BJ (cell line): ENCODE results near the gene SEC11A. TPM values are rescaled to one million over a fixed set of nuclear protein-coding genes. Genes with fewer than 3 reads are reported as not detected.

Source experiments
- CTCF ChIA-PET: fragments of 350-600 bp; formaldehyde crosslinking; extraction: SDS; loops from one replicate; lab custom pipeline; 2021; ENCODE audit warnings: antibody characterized with exemption, inconsistent platforms; lab: Yijun Ruan, JAX
- POLR2A ChIA-PET: fragments of 300-600 bp; sonication (Branson Sonifier 250); formaldehyde crosslinking; extraction: SDS; loops from one replicate; lab custom pipeline; 2021; ENCODE audit warnings: antibody characterized with exemption; lab: Charles Lee
- DNase-seq: peaks from one replicate; pipeline ENCODE4 v3.0.0-alpha.2; 2011; ENCODE audit warnings: low read depth
- H3K27me3 ChIP-seq: 2 replicates; pipeline ENCODE4 v1.6.0; 2011; ENCODE audit warnings: low read length; ENCODE audit not compliant: control insufficient read depth, insufficient read depth
- H3K36me3 ChIP-seq: 2 replicates; pipeline ENCODE4 v1.5.1; 2011; ENCODE audit warnings: low read length; ENCODE audit not compliant: control insufficient read depth, insufficient read depth
- H3K4me3 ChIP-seq: 2 replicates; pipeline ENCODE4 v1.5.1; 2011; ENCODE audit warnings: low read depth, mild to moderate bottlenecking, control low read depth, low read length
- CTCF ChIP-seq: IDR thresholded peaks from 2 replicates; pipeline ENCODE4 v1.5.1; 2011; ENCODE audit warnings: low read depth, mild to moderate bottlenecking, control low read depth, inconsistent platforms, low read length, moderate library complexity; ENCODE audit not compliant: insufficient read depth
- polyA plus RNA-seq: library from polyadenylated mRNA; depleted of rRNA; stranded (reverse); fragments of >200 nt; gene quantifications from 2 replicates; pipeline ENCODE4 v1.2.3, GENCODE V29; 2011; rRNA removed

SEC11A gene
- polyA plus RNA-seq, 1 experiment: 90.7 TPM

DNA sequence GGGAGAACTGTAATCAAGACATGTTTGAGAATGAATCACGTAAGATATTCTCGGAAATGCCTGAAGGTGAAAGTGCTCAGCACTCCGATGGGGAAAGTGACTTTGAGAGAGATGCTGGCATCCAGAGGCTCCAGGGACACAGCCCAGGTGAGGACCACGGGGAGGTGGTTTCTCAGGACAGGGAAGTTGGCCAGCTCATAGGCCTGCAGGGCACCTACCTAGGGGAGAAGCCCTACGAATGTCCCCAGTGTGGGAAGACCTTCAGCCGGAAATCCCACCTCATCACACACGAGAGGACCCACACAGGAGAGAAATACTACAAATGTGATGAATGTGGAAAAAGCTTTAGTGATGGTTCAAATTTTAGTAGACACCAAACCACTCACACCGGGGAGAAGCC lies 95.3 kb downstream of the SEC11A start:
- POLR2A ChIA-PET: no interaction called here
- no peak for TF ChIP-seq CTCF
- H3K36me3 ChIP-seq: peaks cover 10% of the 10 kb centered on the region
- CTCF ChIA-PET: interaction anchor here (2.5 kb wide), 1 partner anchor 11 kb away, joined by 7 read pairs; no protein-coding TSS in a partner anchor
- DNase-seq: no peak
- H3K27me3 ChIP-seq: no peaks in the 10 kb centered on the region
- H3K4me3 ChIP-seq: no peak overlapping the region

Other genes with a start within 250 kb of the SEC11A start
- gene ZSCAN2, start 115.1 kb downstream of the SEC11A start, polyA plus RNA-seq: 5.9 and 6.3 TPM in 2 replicates
- gene WDR73, start 61.9 kb downstream of the SEC11A start, polyA plus RNA-seq: 19.7 and 21.1 TPM in 2 replicates
- gene NMB, start 57.9 kb downstream of the SEC11A start, polyA plus RNA-seq: 2.9 and 4.3 TPM in 2 replicates
- 6.9 and 11.0 TPM in 2 replicates for gene ZNF592, start 32.5 kb upstream of the SEC11A start, polyA plus RNA-seq
- 0.02 and 0.06 TPM in 2 replicates for gene ALPK3, start 101.2 kb upstream of the SEC11A start, polyA plus RNA-seq
- 0.05 TPM in 1 of 2 replicates, not detected in the other for gene SLC28A1, start 168.5 kb upstream of the SEC11A start, polyA plus RNA-seq